GM13976 (cell line): ENCODE measurements around the gene GATD1.

Experiments used
- DNase-seq: peaks from one replicate; pipeline ENCODE4 v3.0.0; 2012; ENCODE audit warnings: low spot score
- in situ Hi-C: fragments of 300-500 bp; cut with MboI; formaldehyde crosslinking; loops from one replicate; pipeline ENCODE4 v1.12.0; 2022; ENCODE audit warnings: low sequenced_read_pairs, mixed read lengths, inconsistent platforms; ENCODE audit not compliant: unreplicated experiment
- TF ChIP-seq, protein P1 (sequence below): IDR thresholded peaks from 2 replicates; pipeline ENCODE4 v1.5.1; 2012; ENCODE audit warnings: borderline replicate concordance, mild to moderate bottlenecking; ENCODE audit not compliant: insufficient read depth; ENCODE audit errors: extremely low read depth, missing control alignments, control extremely low read depth

The GATD1 gene

DNA sequence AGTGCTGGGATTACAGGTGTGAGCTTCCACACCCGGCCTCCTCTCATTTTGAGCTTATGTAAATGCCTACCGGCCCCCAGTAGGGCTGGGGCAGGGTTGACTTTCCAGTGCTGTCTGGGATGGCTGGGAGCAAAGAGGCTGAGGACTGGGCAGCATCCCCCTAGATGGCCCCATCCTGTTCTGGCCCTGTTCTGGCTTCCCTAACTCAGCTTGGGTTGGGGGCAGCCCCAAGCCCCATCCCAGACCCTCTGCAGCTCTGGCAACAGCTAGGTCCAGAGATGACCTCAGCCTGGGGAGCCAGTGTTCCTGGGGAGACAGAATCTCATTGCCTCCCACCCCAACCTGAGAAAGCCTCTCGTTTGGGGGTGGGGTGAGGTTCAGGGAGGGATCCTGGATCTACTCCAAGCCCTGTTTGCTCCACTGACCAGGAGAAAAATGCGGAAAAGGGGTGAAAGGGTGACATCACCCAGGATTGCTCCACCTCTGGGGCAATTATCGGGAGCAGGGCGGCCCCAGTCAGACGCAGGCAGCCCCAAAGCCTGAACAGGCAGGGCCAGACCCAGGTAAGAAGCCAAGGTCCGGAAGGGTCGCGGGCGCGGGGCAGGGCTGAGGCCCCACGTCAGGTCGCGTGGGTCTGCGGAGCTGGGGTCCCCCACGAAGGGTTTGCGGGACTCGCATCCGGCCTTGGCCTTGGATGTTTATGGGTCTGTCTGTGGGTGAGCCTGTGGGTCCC is 41.3 kb upstream of the GATD1 start, which contains the start of gene PNPLA2:
Gene PNPLA2 (plus strand): TSS at position 519 of the 733 bp plus-strand sequence. CDS start 805 bp downstream, outside the sequence.
- in situ Hi-C loops, result no loop called here
- TF ChIP-seq, protein P1, sequence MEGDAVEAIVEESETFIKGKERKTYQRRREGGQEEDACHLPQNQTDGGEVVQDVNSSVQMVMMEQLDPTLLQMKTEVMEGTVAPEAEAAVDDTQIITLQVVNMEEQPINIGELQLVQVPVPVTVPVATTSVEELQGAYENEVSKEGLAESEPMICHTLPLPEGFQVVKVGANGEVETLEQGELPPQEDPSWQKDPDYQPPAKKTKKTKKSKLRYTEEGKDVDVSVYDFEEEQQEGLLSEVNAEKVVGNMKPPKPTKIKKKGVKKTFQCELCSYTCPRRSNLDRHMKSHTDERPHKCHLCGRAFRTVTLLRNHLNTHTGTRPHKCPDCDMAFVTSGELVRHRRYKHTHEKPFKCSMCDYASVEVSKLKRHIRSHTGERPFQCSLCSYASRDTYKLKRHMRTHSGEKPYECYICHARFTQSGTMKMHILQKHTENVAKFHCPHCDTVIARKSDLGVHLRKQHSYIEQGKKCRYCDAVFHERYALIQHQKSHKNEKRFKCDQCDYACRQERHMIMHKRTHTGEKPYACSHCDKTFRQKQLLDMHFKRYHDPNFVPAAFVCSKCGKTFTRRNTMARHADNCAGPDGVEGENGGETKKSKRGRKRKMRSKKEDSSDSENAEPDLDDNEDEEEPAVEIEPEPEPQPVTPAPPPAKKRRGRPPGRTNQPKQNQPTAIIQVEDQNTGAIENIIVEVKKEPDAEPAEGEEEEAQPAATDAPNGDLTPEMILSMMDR, result no peak
- DNase-seq, result no peak

- TF ChIP-seq, protein P1, result no peak
- in situ Hi-C loops, result no loop called here
- no peak for DNase-seq
Observed at GRCh38 chr11:816433-816779, 39.1 kb upstream of the GATD1 start.

DNA sequence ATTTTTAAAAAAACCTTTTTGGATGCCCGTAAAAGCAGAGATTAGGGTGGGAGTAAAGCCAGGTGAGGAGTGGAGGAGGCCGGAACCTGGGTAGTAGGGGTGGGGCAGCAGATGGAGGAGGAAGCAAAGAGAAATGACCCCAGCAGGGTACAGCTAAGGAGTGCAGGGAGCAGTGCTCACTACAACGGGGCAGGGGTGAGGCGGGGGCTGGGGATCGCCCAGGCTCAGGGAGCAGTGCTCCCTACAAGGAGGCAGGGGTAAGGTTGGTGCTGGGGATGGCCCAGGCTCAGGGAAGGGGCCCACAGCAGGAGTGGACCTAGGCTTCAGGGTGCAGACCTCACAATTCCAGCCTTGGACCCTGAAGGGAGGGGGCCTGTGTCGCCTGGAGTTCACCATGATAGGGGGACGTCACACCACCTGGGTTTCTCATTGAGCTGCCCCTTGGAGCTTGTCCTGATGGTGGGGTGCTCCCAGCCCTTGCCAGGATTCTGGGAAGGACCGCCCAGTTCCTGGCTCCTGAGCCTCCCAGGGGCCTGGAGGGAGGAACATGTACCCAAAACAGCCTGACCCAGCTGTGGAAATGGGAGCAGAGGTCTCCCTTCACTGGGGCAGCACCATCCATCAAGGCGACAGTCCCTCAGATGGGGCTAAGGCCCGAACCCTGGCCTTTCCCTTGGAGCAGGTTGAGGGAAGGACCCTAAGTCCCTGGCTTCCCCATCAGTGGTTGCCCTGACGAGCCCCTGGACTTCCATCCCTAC is 38.6 kb upstream of the GATD1 start:
- in situ Hi-C loops, result no loop called here
- TF ChIP-seq, protein P1, result no peak
- no peak for DNase-seq

- DNase-seq, result no peak
- in situ Hi-C loops, result no loop called here
- TF ChIP-seq, protein P1, result no peak
Observed at GRCh38 chr11:813456-814096, 36.3 kb upstream of the GATD1 start.

- TF ChIP-seq, protein P1, result no peak
- in situ Hi-C loops, result no loop called here
- DNase-seq, result no peak
Observed at GRCh38 chr11:813072-813455, 35.8 kb upstream of the GATD1 start.

- in situ Hi-C loops, result no loop called here
- no peak for DNase-seq
- TF ChIP-seq, protein P1, result no peak
Observed at GRCh38 chr11:812390-812789, 35.1 kb upstream of the GATD1 start.
